ENCODE results near the gene CFAP45. TPM values are rescaled to one million over a fixed set of nuclear protein-coding genes. Genes with fewer than 3 reads are reported as not detected.
A peak's percentile ranks its signal among the peaks of the same experiment; 100 is the strongest.

Gene CFAP45
- 1.2 TPM for total RNA-seq
- long read RNA-seq: 0 reads

GRCh38 chr1:159900086-159900680, at the start of gene CFAP45:
TSS of gene CFAP45 (minus strand) at chr1:159900165. CDS start at chr1:159900098, 67 bp downstream.
- DNase-seq (peak; percentile 91), ATAC-seq (ENCODE audit: poor library complexity) (peak; percentile 92)
- intact Hi-C loops (cut with DNase I): no loop called here

DNA sequence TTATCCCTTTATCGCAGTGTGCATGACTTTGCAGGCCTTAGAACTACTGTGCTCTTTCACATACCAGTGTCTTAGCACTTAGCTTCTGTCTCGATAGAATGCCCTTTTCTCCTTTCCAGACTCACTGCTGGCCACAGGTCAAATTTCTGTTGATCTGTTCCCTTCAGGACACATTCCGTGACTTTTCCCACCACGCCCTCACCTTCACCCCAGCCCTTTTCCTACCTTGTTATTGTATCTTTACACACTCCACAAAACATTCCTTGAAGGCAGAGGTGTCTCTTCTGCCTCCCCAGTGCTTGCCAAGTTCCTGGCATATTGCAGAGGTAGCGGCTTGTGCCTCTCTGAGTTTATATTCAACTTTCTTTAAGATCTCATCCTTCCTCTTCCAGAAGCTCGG, 49.2 kb upstream of the CFAP45 start:
- DNase-seq (no peak), ATAC-seq (ENCODE audit: poor library complexity) (no peak)
- intact Hi-C loops (cut with DNase I): loop anchor here (5.0 kb wide), 1 partner anchor 152 kb away; no protein-coding TSS in a partner anchor

DNA sequence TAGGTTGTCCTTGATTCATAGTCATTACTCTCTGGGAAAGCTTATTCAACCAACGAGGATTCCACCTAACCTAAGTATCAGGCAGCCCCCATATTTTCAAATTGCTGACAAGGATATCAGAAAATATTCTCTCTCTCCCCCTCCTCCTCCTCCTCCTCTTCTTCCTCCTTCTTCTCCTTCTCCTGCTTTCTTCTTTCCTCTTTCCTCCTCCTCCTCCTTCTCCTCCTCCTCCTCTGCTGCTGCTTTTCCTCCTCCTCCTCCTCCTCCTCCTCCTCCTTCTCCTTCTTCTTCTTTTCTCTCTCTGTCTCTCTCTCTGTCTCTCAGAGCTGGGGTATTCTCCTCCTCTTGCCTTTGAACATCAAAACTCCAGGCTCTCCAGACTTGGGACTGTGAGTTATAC, 48.0 kb upstream of the CFAP45 start:
- intact Hi-C loops (cut with DNase I): loop anchor here (5.0 kb wide), 1 partner anchor 151 kb away; no protein-coding TSS in a partner anchor
- ATAC-seq (ENCODE audit: poor library complexity): no peak
- DNase-seq: no peak

DNA sequence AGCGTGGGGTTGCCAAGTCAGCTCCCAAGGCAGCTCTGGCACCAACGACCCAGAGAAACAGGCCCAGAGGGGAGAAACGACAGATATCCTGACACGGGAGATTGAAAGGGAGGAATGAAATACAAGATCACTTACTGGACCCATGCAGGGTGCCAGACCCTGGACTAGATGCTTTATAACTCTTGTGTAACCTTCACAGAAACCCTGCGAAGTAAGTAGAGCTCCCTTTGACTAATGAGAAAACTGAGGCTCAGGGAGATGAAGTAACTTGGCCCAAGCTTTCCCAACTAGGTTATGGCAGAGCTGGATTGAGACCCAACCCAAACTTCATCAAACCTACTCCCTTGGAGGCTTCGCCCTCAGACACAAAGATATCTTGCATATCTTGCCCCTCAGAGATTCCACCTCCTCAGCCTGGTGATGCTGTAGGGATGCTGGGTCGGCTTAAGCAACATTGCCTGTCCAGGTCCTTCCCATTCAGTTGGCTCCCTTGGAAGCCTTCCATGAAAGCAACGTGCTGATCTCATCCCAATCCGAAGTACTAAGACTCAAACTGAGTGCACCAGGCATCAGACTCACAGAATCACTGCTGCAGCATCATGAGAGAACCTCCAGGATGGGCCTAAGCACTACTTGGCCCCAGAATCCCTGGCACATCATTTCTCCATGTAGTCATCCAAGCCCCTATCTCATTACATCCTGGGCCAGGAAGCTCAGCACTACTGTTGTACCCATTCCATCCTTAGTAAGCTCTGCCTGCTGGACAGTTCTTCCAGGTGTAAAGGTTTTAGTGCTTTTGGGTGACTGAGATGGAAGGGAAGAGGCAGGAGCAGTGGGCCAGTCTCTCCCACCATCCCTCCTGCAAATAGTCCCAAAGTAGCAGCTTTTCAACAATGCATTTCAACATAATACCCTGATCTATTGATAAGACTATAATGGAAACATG, 46.5 kb upstream of the CFAP45 start:
- ATAC-seq (ENCODE audit: poor library complexity): no peak
- DNase-seq: no peak
- intact Hi-C loops (cut with DNase I): loop anchor here (5.0 kb wide), 1 partner anchor 149 kb away; no protein-coding TSS in a partner anchor

GRCh38 chr1:159945483-159946241, 45.7 kb upstream of the CFAP45 start, which contains the start of gene IGSF9:
TSS of gene IGSF9 (minus strand) at chr1:159945613. CDS start at chr1:159943454, 2,159 bp downstream.
- peak; percentile 97 for ATAC-seq (ENCODE audit: poor library complexity)
- DNase-seq: peak; percentile 89
- intact Hi-C loops (cut with DNase I): loop anchor here (5.0 kb wide), 1 partner anchor 148 kb away; no protein-coding TSS in a partner anchor

- intact Hi-C loops (cut with DNase I): loop anchor here (5.0 kb wide), 1 partner anchor 148 kb away; no protein-coding TSS in a partner anchor
- no peak for ATAC-seq (ENCODE audit: poor library complexity)
Observed at GRCh38 chr1:159944623-159945455, 44.9 kb upstream of the CFAP45 start.

GRCh38 chr1:159943908-159944622, 44.1 kb upstream of the CFAP45 start:
- no peak for DNase-seq
- intact Hi-C loops (cut with DNase I): no loop called here
- ATAC-seq (ENCODE audit: poor library complexity): no peak

More at GRCh38 chr1:159944623-159945455, 44.9 kb upstream of the CFAP45 start:
- no peak for DNase-seq

GRCh38 chr1:159943278-159943640, 43.3 kb upstream of the CFAP45 start:
- intact Hi-C loops (cut with DNase I): no loop called here
- ATAC-seq (ENCODE audit: poor library complexity) (no peak), DNase-seq (no peak)

DNA sequence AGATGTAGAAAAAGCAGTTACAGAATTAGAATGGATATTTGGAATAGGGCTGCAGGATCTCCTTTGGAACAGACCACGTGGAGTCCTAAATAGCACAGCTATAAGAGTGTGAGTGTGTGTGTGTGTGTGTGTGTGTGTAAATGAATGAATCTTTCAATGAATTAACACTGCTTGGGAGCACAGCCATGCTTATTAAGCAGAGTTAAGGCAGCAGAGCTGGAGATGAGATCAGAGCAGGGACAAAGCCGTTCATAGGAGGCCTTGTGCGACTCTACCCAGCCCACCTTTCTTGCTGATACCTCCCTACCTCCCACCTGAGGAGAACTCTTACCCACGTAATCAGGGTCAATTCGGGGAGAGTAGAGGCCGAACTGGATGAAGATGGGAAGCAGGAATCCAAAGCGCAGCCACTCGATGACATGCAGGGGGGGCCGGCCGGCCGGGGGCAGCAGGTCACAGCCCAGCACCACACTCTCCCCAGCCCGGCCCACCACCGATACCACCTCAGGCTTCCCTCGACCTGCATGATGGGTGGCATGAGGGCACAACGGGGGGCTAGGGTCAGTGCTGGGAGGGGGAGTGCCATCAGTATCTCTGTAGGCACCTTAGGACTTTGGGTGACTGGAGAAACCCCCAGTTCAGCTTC, 42.8 kb upstream of the CFAP45 start:
- ATAC-seq (ENCODE audit: poor library complexity) (no peak), DNase-seq (no peak)
- intact Hi-C loops (cut with DNase I): no loop called here

- DNase-seq: no peak
- ATAC-seq (ENCODE audit: poor library complexity): no peak
- intact Hi-C loops (cut with DNase I): no loop called here
Observed at GRCh38 chr1:159941591-159942560, 41.9 kb upstream of the CFAP45 start.

DNA sequence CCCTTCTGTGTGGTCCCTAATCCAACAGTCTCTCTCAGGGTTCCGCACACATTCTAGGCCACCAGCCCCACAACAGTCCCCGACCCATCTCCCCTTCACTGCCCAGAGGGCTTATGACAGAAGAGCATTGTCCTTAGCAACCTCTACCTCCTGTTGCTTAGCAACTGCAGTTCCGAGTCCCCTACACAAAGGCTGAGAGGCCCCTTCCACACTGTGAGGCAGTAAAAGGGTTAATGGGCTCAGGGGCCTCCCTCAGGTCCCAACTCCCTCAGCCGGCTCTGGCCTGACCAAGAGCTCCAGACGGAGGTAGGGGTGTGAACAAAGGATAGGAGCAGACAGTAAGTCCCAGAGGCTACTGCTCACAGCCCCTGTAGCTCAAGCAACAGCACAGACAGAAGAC, 41.2 kb upstream of the CFAP45 start:
- ATAC-seq (ENCODE audit: poor library complexity): no peak
- intact Hi-C loops (cut with DNase I): no loop called here

GRCh38 chr1:159940006-159940620, 40.1 kb upstream of the CFAP45 start:
- ATAC-seq (ENCODE audit: poor library complexity) (no peak), DNase-seq (no peak)
- intact Hi-C loops (cut with DNase I): no loop called here

More for the DNA sequence above, 41.2 kb upstream of the CFAP45 start:
- DNase-seq: no peak

DNA sequence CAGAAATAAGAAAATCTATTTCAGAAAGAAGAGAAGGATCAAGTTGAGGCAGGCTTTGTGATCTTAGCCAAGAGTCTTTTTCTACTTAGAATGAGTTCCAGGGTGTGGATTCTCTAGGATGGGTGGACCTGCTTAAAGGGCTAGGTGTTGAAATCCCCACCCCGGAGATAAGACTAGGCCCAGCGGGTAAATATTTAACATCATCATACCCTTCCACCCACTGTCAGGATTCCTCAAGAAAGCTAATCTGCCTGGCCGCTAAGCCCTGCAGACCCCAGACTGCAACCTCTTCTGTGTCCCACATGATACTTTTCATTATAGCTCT, 39.7 kb upstream of the CFAP45 start:
- intact Hi-C loops (cut with DNase I): no loop called here
- ATAC-seq (ENCODE audit: poor library complexity): no peak

GRCh38 chr1:159938905-159939677, 39.1 kb upstream of the CFAP45 start:
- intact Hi-C loops (cut with DNase I): no loop called here
- ATAC-seq (ENCODE audit: poor library complexity) (no peak), DNase-seq (no peak)

More for the DNA sequence above, 39.7 kb upstream of the CFAP45 start:
- DNase-seq: no peak
